Kidney (tissue), 14 donors: Measurements from ENCODE around the gene EHHADH. TPM values are rescaled to one million over a fixed set of nuclear protein-coding genes. Genes with fewer than 3 reads are reported as not detected.

Experiments used
- DNase-seq, 5 donors: peaks; one replicate each; pipeline ENCODE4 v3.0.0-alpha.2; 2013 to 2020
- FAIRE-seq: peaks from 2 replicates; lab custom pipeline; 2012; peaks lifted over from hg19 to GRCh38; lab: Jason Lieb, UNC
- H3K27ac ChIP-seq, 2 donors: one replicate each; pipeline ENCODE4 v1.7.0; 2013; ENCODE audit warnings: low read depth in 2 of 2, low read length in 2 of 2, inconsistent platforms in 1 of 2
- H3K27me3 ChIP-seq: one replicate; pipeline ENCODE4 v1.7.1; 2013; ENCODE audit warnings: low read length, inconsistent platforms; ENCODE audit not compliant: control insufficient read depth, insufficient read depth
- H3K36me3 ChIP-seq, 3 donors: one replicate each; pipeline versions ENCODE4 v1.7.0 to v1.7.1; 2013; ENCODE audit warnings: low read length in 3 of 3, control low read depth in 1 of 3, inconsistent platforms in 1 of 3; ENCODE audit not compliant: insufficient read depth in 3 of 3, control insufficient read depth in 2 of 3
- H3K4me1 ChIP-seq, 3 donors: one replicate each; pipeline versions ENCODE4 v1.7.0 to v1.7.1; 2013; ENCODE audit warnings: low read length in 3 of 3, inconsistent platforms in 1 of 3, low read depth in 1 of 3; ENCODE audit not compliant: control insufficient read depth in 2 of 3, insufficient read depth in 2 of 3
- H3K4me3 ChIP-seq, 3 donors: one replicate each; pipeline versions ENCODE4 v1.7.0 to v1.8.1; 2013; ENCODE audit warnings: low read length in 3 of 3, control low read depth in 1 of 3, inconsistent platforms in 1 of 3
- H3K9ac ChIP-seq, 3 donors: one replicate each; pipeline versions ENCODE4 v1.7.0 to v1.7.1; 2013; ENCODE audit warnings: low read length in 3 of 3, control low read depth in 1 of 3, inconsistent platforms in 1 of 3
- H3K9me3 ChIP-seq, 3 donors: one replicate each; pipeline versions ENCODE4 v1.7.0 to v1.7.1; 2013; ENCODE audit warnings: low read length in 3 of 3, control low read depth in 1 of 3, inconsistent platforms in 1 of 3; ENCODE audit not compliant: control insufficient read depth in 2 of 3, insufficient read depth in 1 of 3
- CTCF ChIP-seq: IDR thresholded peaks from 3 replicates; pipeline ENCODE4 v1.5.1; 2012; ENCODE audit warnings: mild to moderate bottlenecking, moderate library complexity, borderline replicate concordance; ENCODE audit not compliant: insufficient read depth; ENCODE audit errors: extremely low read depth
- intact Hi-C: fragments of 100-400 bp; cut with DNase I; formaldehyde crosslinking; loops from one replicate; pipeline ENCODE4 v1.11.1; 2022
- polyA plus RNA-seq: library from polyadenylated mRNA; stranded (reverse); fragments of 350-450 nt; fragmentation: Illumina TruSeq; extraction: RNeasy Lipid Tissue Mini Kit (QIAGEN cat#74804); gene quantifications from one replicate; pipeline ENCODE4 v1.2.3, GENCODE V29; 2014; ENCODE audit warnings: low read depth, low replicate concordance; ENCODE audit not compliant: insufficient read depth
- total RNA-seq: library from RNA; stranded (reverse); fragmentation: NEBNext Ultra II Directional; extraction: Animal tissue kit (Norgen Biotek cat#: 25700); gene quantifications from one replicate; pipeline ENCODE4 v1.2.1, GENCODE V29; 2021
- donor health status: control.
- donor health status: control.
- donor health status: control.
- donor health status: control.
- donor health status: control.
- donor health status: DM: yes; HTN: yes; CAD: no.
- donor health status: Normal renal cell carcinoma (clear cell type).

The EHHADH gene
- total and polyA plus RNA-seq, 2 donors from 2014 or later, result 27.9 to 60.9 TPM

DNA sequence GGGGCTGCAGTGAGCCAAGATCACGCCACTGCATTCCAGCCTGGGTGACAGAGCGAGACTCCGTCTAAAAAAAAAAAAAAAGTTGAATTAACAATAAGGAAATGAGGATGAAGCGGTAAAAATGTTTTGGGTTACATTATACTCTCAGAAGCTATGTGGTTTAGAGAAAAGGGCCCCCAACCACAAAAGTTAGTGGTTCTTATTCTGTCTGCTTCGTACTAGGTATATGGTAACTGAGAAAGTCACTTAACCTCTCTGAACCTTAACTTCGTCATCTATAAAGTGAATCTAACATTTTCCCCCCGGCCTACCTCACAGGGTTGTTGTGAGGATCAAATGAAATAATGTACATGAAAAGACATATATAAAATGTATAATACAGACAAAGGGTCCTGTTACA is 38.4 kb upstream of the EHHADH start:
- H3K4me3 ChIP-seq, result no peak overlapping the region
- no peaks in the 10 kb centered on the region for H3K9me3 ChIP-seq
- no peak for FAIRE-seq
- TF ChIP-seq CTCF, result no peak
- no peak overlapping the region for H3K9ac ChIP-seq
- H3K4me1 ChIP-seq, result no peaks in the 10 kb centered on the region
- no peak for DNase-seq
- no peak overlapping the region for H3K27ac ChIP-seq
- H3K36me3 ChIP-seq, result no peaks in the 10 kb centered on the region
- no peaks in the 10 kb centered on the region for H3K27me3 ChIP-seq
- intact Hi-C loops, result no loop called here

DNA sequence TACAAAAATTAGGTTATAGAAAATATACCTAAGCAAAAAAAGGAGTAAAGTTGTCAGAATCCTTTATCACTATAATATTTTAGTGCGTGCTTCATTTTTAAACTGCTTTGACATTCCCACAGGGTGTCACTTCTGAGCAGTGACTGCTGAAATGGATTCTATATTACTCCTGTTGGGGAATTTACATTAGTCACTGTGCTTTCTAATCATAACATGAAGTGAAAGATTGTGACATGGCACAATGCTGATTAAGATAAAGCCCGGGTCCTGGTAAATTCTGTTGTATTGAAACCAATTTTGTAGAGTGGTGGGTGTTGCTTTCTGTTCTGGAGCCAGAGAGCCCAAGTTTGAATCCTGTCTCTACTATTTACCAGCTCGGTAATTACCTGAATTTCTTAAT is 36.4 kb upstream of the EHHADH start:
- FAIRE-seq (no peak), DNase-seq (no peak)
- Histone ChIP-seq H3K9me3 (no peaks in the 10 kb centered on the region), H3K4me1 (no peaks in the 10 kb centered on the region), H3K27me3 (no peaks in the 10 kb centered on the region), H3K36me3 (no peaks in the 10 kb centered on the region), H3K4me3 (no peak overlapping the region), H3K27ac (no peak overlapping the region), H3K9ac (no peak overlapping the region)
- TF ChIP-seq CTCF, result no peak
- intact Hi-C loops, result no loop called here

DNA sequence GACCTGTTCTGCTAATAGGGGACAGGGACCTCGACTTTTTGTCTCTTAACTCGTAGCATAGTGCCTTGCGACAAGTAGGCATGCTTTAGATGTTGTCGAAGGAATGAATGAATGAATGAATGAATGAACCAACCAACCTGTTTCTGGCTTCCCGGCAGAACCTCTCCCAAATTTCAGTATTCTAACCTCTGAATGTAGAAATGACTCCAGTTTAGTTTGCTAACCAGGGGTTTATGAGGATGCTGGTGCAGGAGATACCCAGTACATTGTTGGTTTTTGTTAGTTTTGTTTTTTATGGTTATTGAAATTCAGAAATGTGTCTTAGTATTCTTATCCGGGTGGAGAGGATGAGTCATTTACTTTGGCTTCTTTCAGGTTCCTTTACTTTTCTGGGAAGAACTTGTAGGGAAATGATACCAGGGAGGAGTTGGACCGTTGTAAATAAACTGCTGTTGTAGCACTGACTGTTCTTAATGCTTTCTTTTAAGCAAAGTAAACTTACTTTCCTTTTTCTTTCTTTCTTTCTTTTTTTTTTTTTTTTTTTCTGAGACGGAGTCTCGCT is 29.6 kb upstream of the EHHADH start:
- TF ChIP-seq CTCF, result no peak
- Histone ChIP-seq H3K36me3 (no peaks in the 10 kb centered on the region), H3K9ac (peak overlapping the region; percentile 62 to 100 (median 62)), H3K27ac (no peak overlapping the region), H3K27me3 (no peaks in the 10 kb centered on the region), H3K4me3 (peak overlapping the region; percentile 94 to 100 (median 99)), H3K9me3 (no peaks in the 10 kb centered on the region), H3K4me1 (peaks cover 5 to 12% (median 5%) of the 10 kb centered on the region in 3 donors)
- intact Hi-C loops, result no loop called here
- no peak for DNase-seq
- FAIRE-seq, result no peak
